A549 (cell line): ENCODE measurements around the gene GSK3A. TPM values are rescaled to one million over a fixed set of nuclear protein-coding genes. Genes with fewer than 3 reads are reported as not detected.

Experiments
- ATAC-seq, 2 experiments: fragments of 200-7000 bp in 1 of 2; fragments of >200 bp in 1 of 2; cut with Nextera tagmentation in 1 of 2; cut with Tn5 transposase in 1 of 2; 3 replicates each; pipeline versions ENCODE4 v1.8.0 to v1.9.1; 2018 to 2020; ENCODE audit warnings: mild to moderate bottlenecking in 1 of 2, moderate library complexity in 1 of 2
- CTCF ChIA-PET: fragments of 300-600 bp; sonication (Branson Sonifier 250); formaldehyde crosslinking; extraction: SDS; loops from one replicate; lab custom pipeline; 2021; ENCODE audit warnings: antibody characterized with exemption, inconsistent platforms; lab: Yijun Ruan, JAX
- POLR2A ChIA-PET: fragments of 350-600 bp; formaldehyde crosslinking; extraction: SDS; loops from one replicate; lab custom pipeline; 2021; ENCODE audit warnings: antibody characterized with exemption, inconsistent platforms; lab: Yijun Ruan, JAX
- DNase-seq, 2 experiments: peaks; one replicate each; pipeline versions ENCODE4 v3.0.0 to v3.0.0-alpha.2; 2011 to 2016; ENCODE audit warnings: low read depth in 1 of 2, low spot score in 1 of 2
- FAIRE-seq: peaks from 2 replicates; lab custom pipeline; 2011; peaks lifted over from hg19 to GRCh38; lab: Jason Lieb, UNC
- H3K27ac ChIP-seq, 2 experiments: fragments of >200 bp; sonication (Bioruptor Twin); formaldehyde crosslinking; 3 replicates each; pipeline ENCODE4 v1.5.1; 2016 to 2017
- H3K4me1 ChIP-seq: fragments of >200 bp; sonication (Bioruptor Twin); formaldehyde crosslinking; 3 replicates; pipeline ENCODE4 v1.6.1; 2016
- H3K4me2 ChIP-seq: fragments of >200 bp; sonication (Bioruptor Twin); formaldehyde crosslinking; 3 replicates; pipeline ENCODE4 v1.6.1; 2016
- H3K4me3 ChIP-seq: fragments of >200 bp; sonication (Bioruptor Twin); formaldehyde crosslinking; 3 replicates; pipeline ENCODE4 v1.5.1; 2016
- H3K9me3 ChIP-seq: fragments of >200 bp; sonication (Bioruptor Twin); formaldehyde crosslinking; 3 replicates; pipeline ENCODE4 v1.6.1; 2016
- BHLHE40 ChIP-seq: IDR thresholded peaks from 2 replicates; pipeline ENCODE4 v1.6.1; 2012; ENCODE audit warnings: low read depth, low read length, inconsistent platforms
- CBX2 ChIP-seq: fragments of 200-600 bp; sonication (generic); IDR thresholded peaks from 2 replicates; pipeline ENCODE4 v1.6.1; 2016; ENCODE audit warnings: low read depth, mild to moderate bottlenecking, borderline replicate concordance
- CHD4 ChIP-seq: fragments of 200-600 bp; sonication (generic); IDR thresholded peaks from 2 replicates; pipeline ENCODE4 v1.6.1; 2016; ENCODE audit warnings: antibody characterized with exemption, mild to moderate bottlenecking, borderline replicate concordance
- EHF ChIP-seq: fragments of 250-450 bp; sonication (Bioruptor Pico); IDR thresholded peaks from 2 replicates; pipeline ENCODE4 v1.5.0; 2020; ENCODE audit warnings: mild to moderate bottlenecking
- EHMT2 ChIP-seq: fragments of 200-600 bp; sonication (generic); IDR thresholded peaks from 2 replicates; pipeline ENCODE4 v1.6.1; 2016; ENCODE audit warnings: antibody characterized with exemption, low read depth, mild to moderate bottlenecking, moderate library complexity
- ELK1 ChIP-seq: fragments of 150-350 bp; IDR thresholded peaks from 2 replicates; pipeline ENCODE4 v1.6.1; 2014; ENCODE audit warnings: low read depth, mild to moderate bottlenecking, low read length
- JUN ChIP-seq, 2 experiments: fragments of >200 bp; sonication (Bioruptor Twin); formaldehyde crosslinking; IDR thresholded peaks; 2 replicates in 1 of 2; 3 replicates in 1 of 2; pipeline ENCODE4 v1.6.1; 2016 to 2017
- JUNB ChIP-seq: fragments of >200 bp; sonication (Bioruptor Twin); formaldehyde crosslinking; IDR thresholded peaks from 2 replicates; pipeline ENCODE4 v1.6.1; 2016
- KDM5A ChIP-seq: fragments of 200-600 bp; sonication (generic); IDR thresholded peaks from 2 replicates; pipeline ENCODE4 v1.6.1; 2016; ENCODE audit warnings: antibody characterized with exemption, mild to moderate bottlenecking
- MAFK ChIP-seq: fragments of 450-650 bp; IDR thresholded peaks from 2 replicates; pipeline ENCODE4 v1.6.1; 2014; ENCODE audit not compliant: partially characterized antibody
- MAX ChIP-seq: IDR thresholded peaks from 2 replicates; pipeline ENCODE4 v1.6.1; 2012
- NR3C1 ChIP-seq: fragments of >200 bp; sonication (Bioruptor Twin); formaldehyde crosslinking; IDR thresholded peaks from 3 replicates; pipeline ENCODE4 v1.6.1; 2017
- PHF8 ChIP-seq: fragments of 200-600 bp; sonication (generic); IDR thresholded peaks from 2 replicates; pipeline ENCODE4 v1.6.1; 2016; ENCODE audit warnings: low read depth, mild to moderate bottlenecking, antibody characterized with exemption, moderate library complexity, borderline replicate concordance
- REST ChIP-seq: fragments of 200-600 bp; sonication (generic); IDR thresholded peaks from 2 replicates; pipeline ENCODE4 v1.6.1; 2016; ENCODE audit warnings: antibody characterized with exemption, mild to moderate bottlenecking, moderate library complexity
- RFX5 ChIP-seq: fragments of 450-650 bp; IDR thresholded peaks from 2 replicates; pipeline ENCODE4 v1.7.1; 2014; ENCODE audit warnings: antibody characterized with exemption, mild to moderate bottlenecking, moderate library complexity
- RNF2 ChIP-seq: fragments of 200-600 bp; sonication (generic); IDR thresholded peaks from 2 replicates; pipeline ENCODE4 v1.6.1; 2016; ENCODE audit warnings: low read depth, mild to moderate bottlenecking, antibody characterized with exemption, moderate library complexity, borderline replicate concordance
- TP53 ChIP-seq: fragments of 250-450 bp; sonication (Bioruptor Pico); IDR thresholded peaks from 2 replicates; pipeline ENCODE4 v1.5.0; 2021; ENCODE audit warnings: mild to moderate bottlenecking, moderate library complexity
- USF2 ChIP-seq: fragments of 450-650 bp; IDR thresholded peaks from 2 replicates; pipeline ENCODE4 v1.6.1; 2014; ENCODE audit warnings: antibody characterized with exemption
- ZC3H11A ChIP-seq: fragments of 450-650 bp; IDR thresholded peaks from 2 replicates; pipeline ENCODE4 v1.6.1; 2014; ENCODE audit warnings: antibody characterized with exemption, mild to moderate bottlenecking
- ZFP36 ChIP-seq: fragments of 450-650 bp; IDR thresholded peaks from 2 replicates; pipeline ENCODE4 v1.6.1; 2014; ENCODE audit warnings: borderline replicate concordance; ENCODE audit not compliant: partially characterized antibody
- ZNF302 ChIP-seq: fragments of 250-450 bp; sonication (Bioruptor Pico); IDR thresholded peaks from 2 replicates; pipeline ENCODE4 v1.9.0; 2021; ENCODE audit warnings: inconsistent platforms, mild to moderate bottlenecking, moderate library complexity
- WGBS: methylation state at CpG from one replicate; pipeline ENCODE4 v1.1.6; 2017; ENCODE audit errors: missing lambda C conversion rate; 5-methylcytosine and 5-hydroxymethylcytosine counted together
- polyA plus RNA-seq, 4 experiments: library from polyadenylated mRNA; depleted of rRNA in 3 of 4; stranded (reverse); fragments of >200 nt; fragmentation: RNase III in 1 of 4; extraction: RNeasy Plus Mini Kit Qiagen cat#74134 plus additional on column Dnase treatment in 1 of 4; gene quantifications; 2 replicates in 3 of 4; 3 replicates in 1 of 4; pipeline ENCODE4 v1.2.3, GENCODE V29; 2011 to 2017

The GSK3A gene
- polyA plus RNA-seq, 2 of the 4 experiments (the other 2 are of a cell fraction) = 55.2 to 85.1 TPM

- Histone ChIP-seq H3K9me3 (no peaks in the 10 kb centered on the region), H3K4me2 (no peak overlapping the region), H3K4me3 (no peak overlapping the region), H3K27ac (peak overlapping the region in 1 of 2 experiments; percentile 29; a peak in 3 of 6 replicates), H3K4me1 (peaks cover 11% of the 10 kb centered on the region; the same call in 2 of the 3 replicates)
- FAIRE-seq (peak; percentile 97), ATAC-seq (peak; percentile 36 to 56; a peak in 5 of 6 replicates), DNase-seq (peak in 1 of 2 experiments; percentile 65)
- 83% methylated on average over 8 of the region's 8 CpGs for WGBS
- ChIA-PET POLR2A (interaction anchor here (0.6 to 1.7 kb wide), 2 partner anchors 13 to 28 kb away, joined by 7 to 13 read pairs; partner anchors contain the start of gene GSK3A), CTCF (interaction anchor here (0.6 to 12.7 kb wide), 10 partner anchors 9 to 149 kb away, joined by 3 to 185 read pairs (median 3); partner anchors contain the start of genes GSK3A, PAFAH1B3 and ZNF526)
- TF ChIP-seq MAX = no peak
- TF ChIP-seq KDM5A = no peak
- TF ChIP-seq REST = no peak
- no peak for TF ChIP-seq CBX2
- TF ChIP-seq JUN (IDR thresholded peaks at IDR 0.05) = peak in 1 of 2 experiments; percentile 4; a peak in 1 of 5 replicates
- no peak for TF ChIP-seq ELK1
- TF ChIP-seq MAFK = peak; percentile 34
- TF ChIP-seq RFX5 = no peak
- TF ChIP-seq JUNB = no peak
Measured at GRCh38 chr19:42229855-42230351, 12.5 kb downstream of the GSK3A start.

GRCh38 chr19:42229301-42229854 lies 13.0 kb downstream of the GSK3A start:
- H3K4me1 ChIP-seq = peaks cover 11% of the 10 kb centered on the region; the same call in 2 of the 3 replicates
- 73% methylated on average over 4 of the region's 4 CpGs for WGBS
- POLR2A ChIA-PET = interaction anchor here (0.6 to 1.7 kb wide), 2 partner anchors 13 to 29 kb away, joined by 7 to 13 read pairs; partner anchors contain the start of gene GSK3A
- H3K4me3 ChIP-seq = no peak overlapping the region
- ATAC-seq = peak in 1 of 2 experiments; percentile 24; a peak in 3 of 6 replicates
- peak overlapping the region in 1 of 2 experiments; percentile 29; a peak in 3 of 6 replicates for H3K27ac ChIP-seq
- no peak overlapping the region for H3K4me2 ChIP-seq
- 0 out of 2 replicates have a peak, but pooled peaks have one; percentile 19 for TF ChIP-seq TP53
- TF ChIP-seq PHF8 = no peak
- TF ChIP-seq, all 56 proteins: peak for 1
- DNase-seq = no peak
- no peaks in the 10 kb centered on the region for H3K9me3 ChIP-seq
- CTCF ChIA-PET = interaction anchor here (1.0 to 12.7 kb wide), 8 partner anchors 9 to 148 kb away, joined by 3 to 185 read pairs (median 4); partner anchors contain the start of genes GSK3A, PAFAH1B3 and ZNF526
- FAIRE-seq = no peak

- 86% methylated on average over 4 of the region's 4 CpGs for WGBS
- POLR2A ChIA-PET = interaction anchor here (1.4 to 1.7 kb wide), 2 partner anchors 14 to 15 kb away, joined by 5 to 13 read pairs; partner anchors contain the start of gene GSK3A
- H3K4me3 ChIP-seq = no peak overlapping the region
- CTCF ChIA-PET = interaction anchor here (0.6 to 12.7 kb wide), 9 partner anchors 9 to 192 kb away, joined by 3 to 185 read pairs (median 4); partner anchors contain the start of genes GSK3A, PAFAH1B3 and PRR19
- peaks cover 11% of the 10 kb centered on the region; the same call in 2 of the 3 replicates for H3K4me1 ChIP-seq
- H3K9me3 ChIP-seq = no peaks in the 10 kb centered on the region
- ATAC-seq = no peak
- FAIRE-seq = peak; percentile 32
- no peak overlapping the region for H3K27ac ChIP-seq
- no peak for TF ChIP-seq ZC3H11A
- TF ChIP-seq JUNB = no peak
- TF ChIP-seq USF2 = no peak
- no peak for TF ChIP-seq ZNF302 (CRISPR knock-in tag)
- TF ChIP-seq ZFP36 = no peak
- TF ChIP-seq RNF2 = no peak
- TF ChIP-seq BHLHE40 = no peak
- TF ChIP-seq PHF8 = no peak
- no peak for TF ChIP-seq EHF (CRISPR knock-in tag)
- no peak for TF ChIP-seq EHMT2
- no peak for TF ChIP-seq KDM5A
- no peak for TF ChIP-seq NR3C1
- no peak for TF ChIP-seq CHD4
- no peak overlapping the region for H3K4me2 ChIP-seq
- no peak for DNase-seq
Measured at GRCh38 chr19:42228641-42229040, 13.8 kb downstream of the GSK3A start.
